ENCODE data around the gene TSEN2.

GRCh38 chr3:12560505-12561190, 76.4 kb downstream of the TSEN2 start:
- TF ChIP-seq POLR2A (IDR thresholded peaks at IDR 0.05) (no peak), POLR2AphosphoS5 (IDR thresholded peaks at IDR 0.05) (no peak)
- TF ChIP-seq, protein P1, sequence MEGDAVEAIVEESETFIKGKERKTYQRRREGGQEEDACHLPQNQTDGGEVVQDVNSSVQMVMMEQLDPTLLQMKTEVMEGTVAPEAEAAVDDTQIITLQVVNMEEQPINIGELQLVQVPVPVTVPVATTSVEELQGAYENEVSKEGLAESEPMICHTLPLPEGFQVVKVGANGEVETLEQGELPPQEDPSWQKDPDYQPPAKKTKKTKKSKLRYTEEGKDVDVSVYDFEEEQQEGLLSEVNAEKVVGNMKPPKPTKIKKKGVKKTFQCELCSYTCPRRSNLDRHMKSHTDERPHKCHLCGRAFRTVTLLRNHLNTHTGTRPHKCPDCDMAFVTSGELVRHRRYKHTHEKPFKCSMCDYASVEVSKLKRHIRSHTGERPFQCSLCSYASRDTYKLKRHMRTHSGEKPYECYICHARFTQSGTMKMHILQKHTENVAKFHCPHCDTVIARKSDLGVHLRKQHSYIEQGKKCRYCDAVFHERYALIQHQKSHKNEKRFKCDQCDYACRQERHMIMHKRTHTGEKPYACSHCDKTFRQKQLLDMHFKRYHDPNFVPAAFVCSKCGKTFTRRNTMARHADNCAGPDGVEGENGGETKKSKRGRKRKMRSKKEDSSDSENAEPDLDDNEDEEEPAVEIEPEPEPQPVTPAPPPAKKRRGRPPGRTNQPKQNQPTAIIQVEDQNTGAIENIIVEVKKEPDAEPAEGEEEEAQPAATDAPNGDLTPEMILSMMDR (IDR thresholded peaks at IDR 0.05) = no peak

Data from stomach (tissue), 4 donors.